Colonic mucosa (tissue), 4 donors: Measurements from ENCODE around the gene KCNK7. TPM values are rescaled to one million over a fixed set of nuclear protein-coding genes. Genes with fewer than 3 reads are reported as not detected.

ENCODE experiments used
- DNase-seq: peaks from one replicate; pipeline ENCODE4 v3.0.0-alpha.2; 2020
- H3K27ac ChIP-seq: fragments of 200-600 bp; one replicate; pipeline ENCODE4 v1.8.0; 2021
- H3K27me3 ChIP-seq: fragments of 200-600 bp; one replicate; pipeline ENCODE4 v1.8.0; 2021
- H3K36me3 ChIP-seq: fragments of 200-600 bp; one replicate; pipeline ENCODE4 v1.8.0; 2021
- H3K4me1 ChIP-seq: fragments of 200-600 bp; one replicate; pipeline ENCODE4 v1.8.0; 2021; ENCODE audit warnings: mild to moderate bottlenecking
- H3K4me3 ChIP-seq: fragments of 200-600 bp; one replicate; pipeline ENCODE4 v1.8.0; 2021
- H3K9ac ChIP-seq, 2 donors: one replicate each; pipeline ENCODE4 v1.7.0; 2013; ENCODE audit warnings: control low read depth in 2 of 2, low read depth in 2 of 2, low read length in 2 of 2
- H3K9me3 ChIP-seq: fragments of 200-600 bp; one replicate; pipeline ENCODE4 v1.8.0; 2021
- CTCF ChIP-seq: fragments of 200-600 bp; IDR thresholded peaks from one replicate; pipeline ENCODE4 v1.8.0; 2022; ENCODE audit warnings: antibody characterized with exemption, mild to moderate bottlenecking
- intact Hi-C: fragments of 100-400 bp; cut with DNase I; formaldehyde crosslinking; loops from one replicate; pipeline ENCODE4 v1.14.1; 2022
- total RNA-seq, 2 donors: library from RNA; stranded (reverse); fragmentation: NEBNext Ultra II Directional in 1 of 2; extraction: Animal tissue kit (Norgen Biotek cat#: 25700) in 1 of 2; gene quantifications; one replicate each; pipeline ENCODE4 v1.2.1, GENCODE V29; 2021
- donor health status: healthy.
- donor health status: DM: no; HTN: no; CAD: no.
- donor health status: DM: no; HTN: no; CAD: no.

The KCNK7 gene
- total RNA-seq, 2 donors from 2014 or later = 0.40 to 0.69 TPM

- Histone ChIP-seq H3K27me3 (no peaks in the 10 kb centered on the region), H3K4me3 (no peak overlapping the region), H3K4me1 (peaks cover 27% of the 10 kb centered on the region), H3K9ac (no peak overlapping the region), H3K9me3 (no peaks in the 10 kb centered on the region), H3K27ac (no peak overlapping the region), H3K36me3 (peaks cover 19% of the 10 kb centered on the region)
- intact Hi-C loops = no loop called here
- TF ChIP-seq CTCF = no peak
- no peak for DNase-seq
These were observed 16.3 kb downstream of the KCNK7 start for GRCh38 chr11:65579291-65579690.

GRCh38 chr11:65578667-65579066 is 16.9 kb downstream of the KCNK7 start:
- no peak for DNase-seq
- Histone ChIP-seq H3K36me3 (peaks cover 19% of the 10 kb centered on the region), H3K27me3 (no peaks in the 10 kb centered on the region), H3K27ac (no peak overlapping the region), H3K9ac (peak overlapping the region in 1 of 2 donors; percentile 28), H3K9me3 (no peaks in the 10 kb centered on the region), H3K4me1 (peaks cover 29% of the 10 kb centered on the region), H3K4me3 (no peak overlapping the region)
- TF ChIP-seq CTCF = no peak
- intact Hi-C loops = no loop called here

- no peaks in the 10 kb centered on the region for H3K9me3 ChIP-seq
- intact Hi-C loops = no loop called here
- peaks cover 19% of the 10 kb centered on the region for H3K36me3 ChIP-seq
- no peak for TF ChIP-seq CTCF
- no peak for DNase-seq
- peak overlapping the region; percentile 89 for H3K27ac ChIP-seq
- H3K9ac ChIP-seq = peak overlapping the region; percentile 89 to 96
- no peaks in the 10 kb centered on the region for H3K27me3 ChIP-seq
- H3K4me3 ChIP-seq = peak overlapping the region; percentile 91
- peaks cover 34% of the 10 kb centered on the region for H3K4me1 ChIP-seq
These were observed 17.5 kb downstream of the KCNK7 start for GRCh38 chr11:65578134-65578533.

GRCh38 chr11:65577756-65578109 is 17.9 kb downstream of the KCNK7 start:
- Histone ChIP-seq H3K9ac (peak overlapping the region; percentile 89 to 96), H3K27ac (peak overlapping the region; percentile 89), H3K36me3 (peaks cover 19% of the 10 kb centered on the region), H3K27me3 (no peaks in the 10 kb centered on the region), H3K4me3 (peak overlapping the region; percentile 91), H3K4me1 (peaks cover 35% of the 10 kb centered on the region), H3K9me3 (no peaks in the 10 kb centered on the region)
- intact Hi-C loops = no loop called here
- no peak for TF ChIP-seq CTCF
- DNase-seq = no peak

GRCh38 chr11:65576867-65577755 is 18.5 kb downstream of the KCNK7 start:
- no peak for TF ChIP-seq CTCF
- H3K27me3 ChIP-seq = no peaks in the 10 kb centered on the region
- peak overlapping the region; percentile 89 to 96 for H3K9ac ChIP-seq
- DNase-seq = peak; percentile 78
- peaks cover 35% of the 10 kb centered on the region for H3K4me1 ChIP-seq
- no peaks in the 10 kb centered on the region for H3K9me3 ChIP-seq
- H3K36me3 ChIP-seq = peaks cover 19% of the 10 kb centered on the region
- peak overlapping the region; percentile 91 for H3K4me3 ChIP-seq
- intact Hi-C loops = no loop called here
- peak overlapping the region; percentile 89 for H3K27ac ChIP-seq
